ENCODE data around the gene DDIT3.

DDIT3 gene

GRCh38 chr12:57547288-57548012 is 27.1 kb upstream of the DDIT3 start:
- peak overlapping the region; percentile 98 for H3K9ac ChIP-seq (ENCODE audit: low read length)

DNA sequence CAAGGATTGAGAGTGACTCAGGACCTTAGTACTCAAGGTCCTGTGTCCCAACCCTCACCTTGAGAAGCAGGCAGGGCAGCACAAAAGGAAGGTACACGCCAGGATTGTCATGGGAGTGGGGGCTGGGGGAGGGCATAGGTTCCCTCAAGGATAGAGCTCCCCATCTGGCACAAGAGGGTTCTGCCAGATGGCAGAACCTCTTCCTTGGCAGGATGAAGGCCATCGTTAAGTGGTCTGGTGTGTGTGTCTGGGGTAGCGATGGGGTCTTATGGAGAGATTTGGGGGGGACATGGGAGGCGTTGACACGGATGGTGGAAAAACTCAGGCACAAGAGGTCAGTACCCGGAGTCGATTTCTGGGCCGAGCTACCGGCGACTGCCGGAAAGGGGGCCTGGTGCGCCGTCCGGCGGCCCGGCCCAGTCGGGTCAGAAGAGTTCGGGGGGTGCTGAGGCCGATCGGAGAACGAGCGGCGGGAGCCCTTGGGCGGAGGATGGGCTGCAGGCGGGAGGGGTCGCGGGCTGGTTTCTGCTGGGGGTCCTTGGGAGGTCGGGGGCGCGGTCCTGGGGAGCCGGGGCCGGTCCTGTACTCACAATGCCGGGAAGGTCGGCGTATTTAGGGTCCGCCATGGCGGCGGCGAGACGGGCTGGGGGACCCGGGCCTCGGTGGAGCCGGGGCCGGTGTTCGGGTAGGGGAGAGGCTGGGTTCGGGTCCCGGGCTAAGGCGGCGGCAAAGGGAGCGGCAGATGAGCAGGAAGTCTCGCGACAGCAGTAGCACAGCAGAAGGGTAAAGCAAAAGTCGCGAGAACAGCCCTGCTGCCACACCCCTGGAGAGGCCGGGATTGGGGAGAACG is 26.3 kb upstream of the DDIT3 start, which contains the start of gene DCTN2:
DCTN2 (minus strand) TSS at position 755 of the 850 bp plus-strand sequence; CDS start at position 626, 129 bp downstream.
- peak within 1 kb of the TSS; percentile 98 for H3K9ac ChIP-seq (ENCODE audit: low read length)
- no peaks in the 10 kb centered on the region for H3K27me3 ChIP-seq (ENCODE audit: insufficient read depth, low read length)
- H4K20me1 ChIP-seq (ENCODE audit: insufficient read depth, low read length), result no peaks in the 10 kb centered on the region
- 0 out of 2 replicates have a peak, but pooled peaks cover 10% of the 10 kb centered on the region for H3K79me2 ChIP-seq (ENCODE audit: insufficient read depth, low read length)
- H3K9me2 ChIP-seq (ENCODE audit: low read depth, low read length), result no peaks in the 10 kb centered on the region
- H3K4me1 ChIP-seq (ENCODE audit: insufficient read depth, low read length, severe bottlenecking), result peaks cover 44% of the 10 kb centered on the region
- H3K4me2 ChIP-seq (ENCODE audit: low read length), result peak within 1 kb of the TSS; percentile 99
- peak within 1 kb of the TSS; percentile 99 for H2AFZ ChIP-seq (ENCODE audit: low read length)
- H3K9me3 ChIP-seq (ENCODE audit: low read length), result no peaks in the 10 kb centered on the region
- peak within 1 kb of the TSS; percentile 45 for H3K27ac ChIP-seq (ENCODE audit: low read depth, low read length, poor library complexity, severe bottlenecking)
- no peak for TF ChIP-seq EZH2 (IDR thresholded peaks at IDR 0.05; ENCODE audit: borderline replicate concordance, low read length)
- TF ChIP-seq CTCF (IDR thresholded peaks at IDR 0.05; ENCODE audit: low read length), result peak; percentile 34; the same call in 1 of the 2 replicates
- peak within 1 kb of the TSS; percentile 95 for H3K4me3 ChIP-seq (ENCODE audit: low read depth, low read length, poor library complexity, severe bottlenecking)
- peaks cover 20% of the 10 kb centered on the region; the same call in 1 of the 2 replicates for H3K36me3 ChIP-seq (ENCODE audit: insufficient read depth, low read length)
- H3F3A ChIP-seq (ENCODE audit: insufficient read depth, low read length), result no peaks in the 10 kb centered on the region

More at GRCh38 chr12:57547288-57548012, 27.1 kb upstream of the DDIT3 start:
- peak overlapping the region; percentile 99 for H2AFZ ChIP-seq (ENCODE audit: low read length)
- no peaks in the 10 kb centered on the region for H3K9me2 ChIP-seq (ENCODE audit: low read depth, low read length)
- H3K27ac ChIP-seq (ENCODE audit: low read depth, low read length, poor library complexity, severe bottlenecking), result no peak overlapping the region
- H3K27me3 ChIP-seq (ENCODE audit: insufficient read depth, low read length), result no peaks in the 10 kb centered on the region
- H3F3A ChIP-seq (ENCODE audit: insufficient read depth, low read length), result no peaks in the 10 kb centered on the region
- no peaks in the 10 kb centered on the region for H3K9me3 ChIP-seq (ENCODE audit: low read length)
- H3K36me3 ChIP-seq (ENCODE audit: insufficient read depth, low read length), result peaks cover 13% of the 10 kb centered on the region; the same call in 1 of the 2 replicates
- peaks cover 44% of the 10 kb centered on the region for H3K4me1 ChIP-seq (ENCODE audit: insufficient read depth, low read length, severe bottlenecking)
- H4K20me1 ChIP-seq (ENCODE audit: insufficient read depth, low read length), result no peaks in the 10 kb centered on the region
- TF ChIP-seq CTCF (IDR thresholded peaks at IDR 0.05; ENCODE audit: low read length) (no peak), EZH2 (IDR thresholded peaks at IDR 0.05; ENCODE audit: borderline replicate concordance, low read length) (no peak)
- H3K79me2 ChIP-seq (ENCODE audit: insufficient read depth, low read length), result 0 out of 2 replicates have a peak, but pooled peaks cover 10% of the 10 kb centered on the region
- H3K4me3 ChIP-seq (ENCODE audit: low read depth, low read length, poor library complexity, severe bottlenecking), result peak overlapping the region; percentile 95
- H3K4me2 ChIP-seq (ENCODE audit: low read length), result peak overlapping the region; percentile 99

DNA sequence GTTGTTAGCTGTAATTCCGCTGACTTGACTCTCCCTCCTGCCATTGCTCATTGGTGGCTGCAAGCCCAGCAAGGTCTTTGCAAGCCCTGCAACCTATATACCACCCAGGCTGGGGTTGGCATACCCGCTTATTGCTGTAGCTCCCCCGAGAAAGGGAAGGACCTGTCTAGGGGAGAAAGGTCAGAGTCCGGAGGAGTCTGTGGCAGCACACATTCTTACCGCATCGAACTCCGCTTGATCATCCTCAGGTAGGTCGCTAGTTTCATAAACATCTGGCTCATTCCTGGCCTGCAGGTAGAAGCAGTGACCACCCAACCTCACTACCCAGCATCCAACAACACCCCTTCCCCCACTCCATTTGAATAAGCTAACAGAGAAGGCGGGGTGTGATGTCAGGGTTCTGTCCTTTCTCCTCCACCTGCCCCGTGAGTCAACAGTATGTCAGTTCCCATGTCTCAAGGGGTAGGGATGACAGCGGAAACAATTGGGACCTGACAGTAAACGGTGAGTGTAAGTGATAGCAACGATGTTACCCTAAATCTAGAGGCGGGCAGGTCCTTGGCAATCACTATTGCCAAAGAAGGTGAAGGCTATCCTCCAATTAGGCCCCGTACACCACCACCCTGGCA is 25.6 kb upstream of the DDIT3 start:
- peak overlapping the region; percentile 45 for H3K27ac ChIP-seq (ENCODE audit: low read depth, low read length, poor library complexity, severe bottlenecking)

More for the DNA sequence above, 25.6 kb upstream of the DDIT3 start:
- H3F3A ChIP-seq (ENCODE audit: insufficient read depth, low read length), result no peaks in the 10 kb centered on the region
- peaks cover 27% of the 10 kb centered on the region; the same call in 1 of the 2 replicates for H3K36me3 ChIP-seq (ENCODE audit: insufficient read depth, low read length)
- H4K20me1 ChIP-seq (ENCODE audit: insufficient read depth, low read length), result no peaks in the 10 kb centered on the region
- no peaks in the 10 kb centered on the region for H3K9me3 ChIP-seq (ENCODE audit: low read length)
- TF ChIP-seq EZH2 (IDR thresholded peaks at IDR 0.05; ENCODE audit: borderline replicate concordance, low read length) (no peak), CTCF (IDR thresholded peaks at IDR 0.05; ENCODE audit: low read length) (no peak)
- H3K4me2 ChIP-seq (ENCODE audit: low read length), result peak overlapping the region; percentile 99
- no peak overlapping the region for H2AFZ ChIP-seq (ENCODE audit: low read length)
- H3K4me1 ChIP-seq (ENCODE audit: insufficient read depth, low read length, severe bottlenecking), result peaks cover 44% of the 10 kb centered on the region
- H3K27me3 ChIP-seq (ENCODE audit: insufficient read depth, low read length), result no peaks in the 10 kb centered on the region
- H3K9ac ChIP-seq (ENCODE audit: low read length), result peak overlapping the region; percentile 98
- no peaks in the 10 kb centered on the region for H3K9me2 ChIP-seq (ENCODE audit: low read depth, low read length)
- 0 out of 2 replicates have a peak, but pooled peaks cover 10% of the 10 kb centered on the region for H3K79me2 ChIP-seq (ENCODE audit: insufficient read depth, low read length)
- H3K4me3 ChIP-seq (ENCODE audit: low read depth, low read length, poor library complexity, severe bottlenecking), result peak overlapping the region; percentile 95
